ENCODE results near the gene WWOX.

- TF ChIP-seq CTCF (IDR thresholded peaks at IDR 0.05): no peak
- TF ChIP-seq POLR2A (IDR thresholded peaks at IDR 0.05): no peak
Measured at GRCh38 chr16:78217276-78217675, 117.8 kb downstream of the WWOX start.
